ENCODE data around the gene UBE2H. TPM values are rescaled to one million over a fixed set of nuclear protein-coding genes. Genes with fewer than 3 reads are reported as not detected.
"Not testable (repeated sequence)": the region's sequence is repeated elsewhere in the genome, so short reads cannot be mapped to it uniquely, and the experiment has no call there.

Gene UBE2H
- polyA plus RNA-seq, 5 donors = 64.4 to 89.4 (median 85.2) TPM

DNA sequence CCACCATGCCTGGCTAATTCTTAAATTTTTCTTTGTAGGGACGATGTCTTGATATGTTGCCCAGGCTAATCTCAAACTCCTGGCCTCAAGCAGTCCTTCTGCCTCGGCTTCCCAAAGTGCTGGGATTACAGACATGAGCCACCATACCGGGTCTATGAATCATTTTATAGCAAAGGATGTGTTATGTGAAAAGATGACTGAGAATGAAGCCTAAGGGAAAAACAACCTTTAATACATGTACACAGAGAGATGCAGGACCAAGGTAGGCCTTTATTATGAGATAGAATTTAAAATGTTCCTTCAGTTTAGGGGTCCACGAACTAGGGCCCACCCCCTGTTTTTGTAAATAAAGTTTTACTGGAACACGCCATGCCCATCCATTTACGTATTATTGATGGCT lies 41.0 kb downstream of the UBE2H start:
- DNase-seq = no peak

DNA sequence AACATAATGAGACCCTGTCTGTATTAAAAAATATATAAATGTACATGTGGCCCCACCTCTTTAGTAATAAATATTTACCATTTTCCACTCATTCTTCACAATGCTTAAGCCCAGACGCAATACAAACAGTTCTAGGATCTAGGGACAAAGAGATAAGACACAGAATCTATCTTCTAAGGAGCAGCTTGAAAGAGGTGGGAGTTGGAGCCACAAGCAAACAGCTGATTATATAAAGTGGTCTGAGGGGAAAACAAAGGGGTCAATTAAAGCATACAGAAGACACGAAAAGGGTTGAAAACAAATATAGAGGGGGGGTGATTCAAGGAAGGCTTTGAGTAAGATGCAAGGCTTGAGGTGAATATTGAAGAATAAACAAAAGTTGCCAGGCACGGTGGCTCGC lies 43.1 kb downstream of the UBE2H start:
- DNase-seq = no peak

DNA sequence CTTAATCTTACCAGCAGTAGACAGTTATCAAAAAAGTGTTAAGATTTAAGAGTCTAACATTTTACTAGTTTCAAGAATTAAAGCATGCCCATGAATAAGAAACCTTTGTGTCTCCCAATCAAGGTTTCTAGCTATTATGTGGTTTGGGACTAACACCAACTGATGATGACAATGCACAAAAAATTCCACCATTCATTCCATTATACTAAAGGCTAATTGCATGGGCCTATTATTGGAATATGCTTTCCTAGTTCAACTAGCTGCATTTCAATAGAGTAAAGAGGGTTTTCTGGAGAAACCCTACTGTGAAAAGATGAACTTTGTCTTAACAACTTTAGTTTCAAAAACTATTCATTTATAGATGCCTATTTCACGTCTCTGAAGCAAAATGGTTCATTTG lies 44.6 kb downstream of the UBE2H start:
- no peak for DNase-seq

DNA sequence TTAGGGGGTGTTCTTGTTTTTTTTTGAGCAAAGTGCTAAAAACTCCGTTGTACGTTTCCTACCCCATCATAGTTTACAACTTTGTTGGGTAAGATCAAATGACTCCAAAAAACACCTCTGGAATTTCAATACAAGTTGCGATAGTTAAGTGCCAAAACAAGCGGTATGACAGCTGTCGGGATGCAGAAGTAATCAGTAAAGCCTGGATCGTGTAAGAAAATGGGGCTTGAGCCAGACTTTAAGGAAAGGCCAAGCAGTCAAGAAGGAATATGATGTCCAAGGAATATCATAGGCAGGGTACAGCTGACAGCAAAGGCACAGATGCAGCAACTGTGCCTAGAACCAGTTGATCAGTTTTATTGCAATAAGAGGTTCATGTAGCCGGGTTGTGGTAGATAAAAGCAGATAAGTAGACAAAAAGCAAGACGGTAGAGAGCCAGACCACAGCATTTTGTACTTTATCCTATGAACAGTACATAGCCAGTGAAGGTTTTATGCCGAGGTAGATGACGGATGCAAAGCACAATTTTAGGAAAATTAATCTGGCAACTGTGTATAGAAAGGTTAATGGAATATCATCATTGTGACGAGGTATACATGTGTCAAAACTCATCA lies 45.5 kb downstream of the UBE2H start:
- no peak for DNase-seq

DNA sequence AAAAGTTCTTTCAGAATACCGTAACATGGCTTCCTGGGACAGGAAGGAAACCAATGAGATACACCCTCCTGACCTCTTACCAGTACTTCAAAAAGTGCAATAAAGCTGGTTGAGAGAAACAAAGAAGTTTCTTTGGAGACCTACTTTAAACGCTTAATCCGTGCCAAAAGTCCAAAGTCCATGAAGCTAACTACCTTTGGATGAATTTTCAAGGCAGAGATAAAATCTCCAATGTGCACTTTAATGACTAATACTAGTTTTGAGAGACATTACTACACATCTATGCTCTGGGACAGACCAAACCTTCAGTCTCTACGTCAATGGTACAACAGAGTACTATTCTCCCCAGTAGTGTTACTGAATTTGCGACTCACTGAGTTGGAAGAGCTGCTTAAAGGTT lies 46.1 kb downstream of the UBE2H start:
- DNase-seq = no peak

DNA sequence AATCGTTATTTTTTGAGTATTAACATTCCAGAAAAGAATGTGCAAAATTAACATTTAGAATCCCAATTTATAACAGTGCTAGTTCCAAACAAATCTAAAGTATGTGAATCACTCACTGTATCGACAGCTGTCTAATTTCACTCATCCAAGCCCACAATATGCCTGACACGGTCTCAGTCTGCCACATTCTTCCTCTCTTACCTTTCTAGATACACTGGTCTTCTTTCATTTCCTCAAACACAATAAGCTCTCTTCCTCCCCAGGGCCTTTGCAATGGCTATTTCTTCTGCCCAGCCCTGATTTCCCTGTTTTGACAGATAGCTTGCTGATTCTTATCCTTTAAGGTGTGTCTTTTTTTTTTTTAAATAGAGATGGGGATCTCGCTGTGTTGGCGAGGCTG lies 48.8 kb downstream of the UBE2H start:
- no peak for DNase-seq

DNA sequence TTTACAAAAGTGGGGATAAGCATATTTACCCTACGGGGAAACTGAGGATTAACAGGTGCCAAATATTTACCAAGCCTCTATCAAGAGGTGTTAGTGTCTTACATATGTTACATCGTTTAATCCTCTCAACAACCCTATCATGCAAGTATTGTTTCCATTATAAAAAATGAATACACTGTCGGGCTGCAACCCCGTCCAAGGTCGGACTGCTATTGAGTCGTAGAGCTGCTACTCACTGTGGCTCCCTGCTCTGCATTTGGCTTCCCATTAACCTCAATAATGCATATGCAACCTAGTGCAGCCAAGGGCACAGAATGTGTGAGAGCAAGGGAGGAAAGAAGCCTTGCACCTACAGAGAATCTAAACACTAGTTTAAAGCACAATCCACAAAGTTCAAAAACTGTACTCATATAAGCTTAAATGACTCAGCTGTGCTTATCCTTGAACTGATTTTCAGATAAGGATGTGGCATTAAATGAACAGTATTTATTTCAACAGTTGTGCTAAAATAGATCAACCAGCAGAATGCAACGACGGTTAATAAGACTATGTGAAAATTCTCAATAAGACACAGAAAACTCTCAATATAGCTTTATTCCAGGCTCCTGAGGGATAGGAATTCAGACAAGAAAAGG lies 49.9 kb downstream of the UBE2H start:
- no peak for DNase-seq

DNA sequence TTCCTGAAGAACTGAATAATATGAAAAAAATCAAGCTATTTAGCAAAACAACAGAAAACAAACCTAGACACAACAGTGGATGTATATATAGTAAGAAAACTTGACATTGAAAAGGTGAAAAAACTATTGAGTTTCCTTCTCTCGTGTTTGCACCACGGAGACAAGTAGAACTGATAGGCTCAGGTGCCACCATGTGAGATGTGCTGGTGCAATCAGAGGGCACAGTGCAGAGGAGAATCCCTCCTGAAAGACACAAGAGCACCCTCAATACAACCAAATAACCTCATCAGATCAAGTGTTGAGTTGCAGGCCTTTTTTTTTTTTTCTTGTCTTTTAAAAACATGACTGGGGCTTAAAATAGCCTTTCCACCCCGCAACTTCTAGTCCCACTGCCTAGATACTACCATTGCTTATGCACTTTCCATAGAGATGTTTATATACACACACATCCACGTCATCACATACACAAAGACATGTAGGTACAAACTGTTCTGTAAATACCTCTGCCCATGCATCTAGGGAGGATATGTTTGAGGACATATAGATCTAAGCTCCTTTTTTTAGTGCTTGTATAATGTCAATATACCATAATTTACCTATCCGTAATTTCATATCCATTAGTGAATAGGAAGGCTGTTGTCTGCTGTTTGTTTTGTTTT lies 54.1 kb downstream of the UBE2H start:
- no peak for DNase-seq

DNA sequence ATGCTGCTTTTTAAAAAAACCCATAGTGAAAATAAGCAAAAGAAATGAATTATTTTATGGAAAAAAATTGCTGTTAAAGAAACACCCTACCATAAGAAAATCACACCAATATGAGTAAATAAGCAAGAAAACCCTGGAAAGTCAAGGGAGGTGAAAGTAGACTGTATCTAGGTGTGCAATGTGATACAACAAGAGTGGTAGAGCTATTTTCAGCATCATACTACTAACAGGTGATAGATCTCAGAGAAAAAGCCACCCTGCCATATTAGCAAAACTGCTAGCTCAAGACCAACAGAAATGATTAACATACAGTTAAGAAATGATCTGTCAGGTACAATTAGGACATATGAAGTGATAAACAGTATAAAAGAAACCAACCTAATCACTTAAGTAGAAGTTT lies 54.8 kb downstream of the UBE2H start:
- DNase-seq = no peak

DNA sequence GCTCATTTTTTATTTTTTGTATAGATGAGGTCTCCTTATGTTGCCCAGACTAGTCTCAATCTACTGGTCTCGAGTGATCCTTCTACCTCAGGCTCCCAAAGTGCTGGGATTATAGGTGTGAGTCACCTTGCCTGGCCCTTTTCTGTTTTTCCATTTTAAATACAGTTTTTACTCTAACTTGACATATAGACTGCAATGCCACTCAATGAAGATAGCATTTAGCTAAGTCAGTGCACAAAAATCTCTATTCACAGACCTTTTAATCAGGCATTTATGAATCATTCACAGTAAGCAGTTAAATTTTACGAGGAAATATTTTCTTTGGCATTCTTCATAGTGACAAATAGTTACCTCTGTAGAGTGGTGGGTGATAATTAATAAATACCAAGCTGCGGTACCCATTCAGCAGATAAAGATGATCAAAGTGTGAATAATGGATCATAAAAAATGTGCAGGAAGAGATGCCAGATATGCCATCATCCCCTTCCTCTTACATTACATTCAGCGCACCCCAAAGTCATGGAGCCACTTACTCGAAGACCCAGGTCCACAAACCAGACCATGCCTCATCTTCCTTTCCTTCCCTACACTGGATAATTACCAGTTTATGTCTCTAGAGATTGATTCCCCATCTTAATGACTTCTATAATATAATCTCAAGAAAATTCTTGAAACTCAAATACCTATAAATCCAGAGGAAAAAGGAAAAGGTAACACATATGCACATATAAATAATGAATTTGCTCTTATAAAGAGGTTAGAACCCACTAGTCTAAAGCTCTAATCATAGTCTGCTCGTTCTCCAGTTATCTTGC lies 56.0 kb downstream of the UBE2H start:
- DNase-seq = no peak

DNA sequence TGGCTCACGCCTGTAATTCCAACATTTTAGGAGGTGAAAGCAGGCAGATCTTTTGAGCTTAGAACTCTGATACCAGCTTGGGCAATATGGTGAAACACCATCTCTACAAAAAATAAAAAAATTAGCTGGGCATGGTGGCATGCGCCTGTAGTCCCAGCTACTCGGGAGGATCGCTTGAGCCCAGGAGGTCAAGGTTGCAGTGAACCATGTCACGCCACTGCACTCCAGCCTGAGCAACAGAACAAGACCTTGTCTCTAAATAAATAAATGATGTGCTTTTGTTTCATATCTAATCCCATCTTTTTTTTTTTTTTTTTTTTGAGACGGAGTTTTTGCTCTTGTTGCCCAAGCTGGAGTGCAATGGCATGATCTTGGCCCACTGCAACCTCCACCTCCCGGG lies 58.6 kb downstream of the UBE2H start:
- not testable (repeated sequence) for DNase-seq

DNA sequence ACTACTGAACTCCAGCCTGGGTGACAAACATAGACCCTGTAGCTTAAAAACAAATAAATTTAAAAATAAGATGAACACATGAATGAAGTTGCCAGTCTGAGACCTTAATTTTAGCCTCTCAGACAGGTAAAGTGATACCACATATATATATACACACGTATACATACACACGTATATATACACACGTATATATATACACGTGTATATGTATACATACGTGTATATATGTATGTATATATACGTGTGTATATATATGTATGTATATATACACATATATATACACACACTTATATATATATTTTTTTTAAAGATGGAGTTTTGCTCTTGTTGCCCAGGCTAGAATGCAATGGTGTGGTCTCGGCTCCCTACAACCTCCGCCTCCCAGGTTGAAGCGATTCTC lies 62.7 kb downstream of the UBE2H start:
- no peak for DNase-seq

DNA sequence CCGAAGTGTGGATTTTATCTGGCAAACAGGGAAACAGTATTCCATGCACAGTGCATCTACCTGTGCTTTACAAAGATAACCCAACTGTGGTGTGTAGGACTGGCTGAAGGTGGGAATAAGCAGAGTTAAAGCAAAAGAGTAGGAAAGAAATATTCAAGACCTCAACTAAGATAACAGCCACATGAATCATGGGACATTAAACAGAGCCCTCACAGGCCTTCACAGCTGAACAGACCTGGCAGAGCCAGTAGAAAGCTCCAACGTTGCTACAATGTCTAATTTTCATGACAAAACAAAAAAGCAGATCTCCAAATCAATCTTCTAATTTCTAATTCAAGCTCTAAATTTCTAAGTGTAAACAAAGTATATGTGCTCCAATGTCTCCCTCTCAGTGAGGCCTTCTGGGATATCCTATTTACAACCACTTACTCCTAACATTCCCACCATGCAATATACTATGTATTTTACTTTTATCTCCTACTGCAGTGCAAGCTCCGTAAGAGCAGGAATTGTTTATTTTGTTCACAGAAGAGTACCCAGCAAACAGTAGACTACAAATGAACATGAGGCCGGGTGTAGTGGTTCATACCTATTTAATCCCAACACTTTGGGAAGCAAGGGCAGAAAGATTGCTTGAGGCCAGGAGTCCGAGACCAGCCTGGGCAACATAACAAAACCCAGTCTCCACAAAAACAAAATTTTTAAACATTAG lies 63.5 kb downstream of the UBE2H start:
- no peak for DNase-seq

DNA sequence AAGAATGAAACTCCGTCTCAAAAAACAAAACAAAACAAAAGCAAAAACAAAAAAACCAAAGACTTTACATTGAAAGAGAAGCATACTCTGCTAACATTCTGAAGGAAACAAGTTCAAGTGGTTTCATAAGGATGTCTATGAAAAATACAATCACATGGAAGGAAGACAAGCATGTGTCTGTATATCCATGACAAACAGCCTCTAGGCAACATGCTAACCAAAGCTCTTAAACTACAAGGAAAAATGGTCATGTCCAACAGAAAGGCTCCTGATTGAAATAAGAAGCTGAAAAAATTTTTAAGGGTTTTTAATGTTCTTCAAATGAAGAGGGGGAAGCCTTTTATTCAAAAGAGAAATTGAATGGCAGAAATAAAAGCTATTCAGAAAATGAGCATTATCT lies 64.9 kb downstream of the UBE2H start:
- no peak for DNase-seq

DNA sequence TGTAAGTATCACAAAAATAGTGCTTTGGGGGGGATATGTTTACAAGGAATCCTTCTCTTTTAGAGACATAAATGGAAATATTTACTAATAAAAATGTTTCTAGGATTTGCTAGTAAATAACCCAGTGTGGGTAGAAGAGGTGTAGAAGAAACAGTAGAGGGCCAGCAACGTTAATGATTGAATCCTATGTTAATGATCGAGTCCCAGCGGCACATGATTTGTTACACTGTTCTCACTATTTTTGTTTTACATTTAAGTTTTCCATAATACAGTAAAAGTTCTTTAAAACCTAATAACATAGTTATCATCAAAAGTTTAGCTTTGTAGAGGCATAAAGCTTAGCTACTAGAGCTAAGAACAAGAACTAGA lies 66.0 kb downstream of the UBE2H start:
- DNase-seq = no peak

DNA sequence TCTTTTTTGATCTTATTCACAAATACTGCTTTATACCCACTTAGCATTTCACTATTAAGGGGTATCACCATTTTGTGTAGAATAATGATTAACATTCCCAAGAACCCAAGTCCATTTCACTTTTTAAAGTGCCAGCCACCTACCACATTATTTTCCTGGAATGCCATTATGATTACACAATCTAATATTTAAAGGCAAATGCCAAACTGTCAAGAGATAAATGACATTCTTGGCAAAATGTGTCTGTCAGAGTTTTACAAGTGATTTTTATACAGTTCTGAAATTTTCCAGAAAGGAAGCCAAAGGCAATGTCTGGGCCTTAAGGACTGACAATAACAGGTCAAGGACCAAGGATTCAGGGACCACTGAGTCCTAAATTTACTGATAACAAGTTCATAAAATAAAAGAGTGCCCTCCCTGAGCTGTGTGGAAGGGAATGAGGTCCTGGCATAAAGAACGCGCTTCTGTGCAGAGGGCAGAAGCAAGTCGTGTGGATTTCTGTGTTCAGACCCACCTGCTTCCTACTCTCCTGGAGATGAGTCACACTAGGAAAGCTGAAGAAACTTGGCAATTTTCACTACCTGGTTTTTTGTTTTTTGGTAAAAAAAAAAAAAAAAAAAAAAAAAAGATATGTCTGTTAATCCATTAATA lies 66.5 kb downstream of the UBE2H start:
- no peak for DNase-seq

DNA sequence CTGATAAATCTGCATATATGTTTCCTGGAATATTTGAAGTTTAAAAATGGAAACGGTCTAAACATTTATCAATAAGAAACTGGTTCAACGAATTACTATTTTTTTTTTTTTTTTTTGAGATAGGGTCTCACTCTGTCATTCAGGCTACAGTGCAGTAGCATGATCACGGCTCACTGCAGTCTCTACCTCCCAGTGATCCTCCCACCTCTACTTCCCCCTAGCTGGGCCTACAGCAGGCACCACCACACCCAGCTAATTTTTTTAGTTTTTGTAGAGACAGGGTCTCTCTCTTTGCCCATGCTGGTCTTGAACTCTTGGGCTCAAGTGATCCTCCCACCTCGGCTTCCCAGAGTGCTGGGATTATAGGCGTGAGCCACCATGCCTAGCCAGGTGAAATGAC lies 68.3 kb downstream of the UBE2H start:
- DNase-seq = no peak

DNA sequence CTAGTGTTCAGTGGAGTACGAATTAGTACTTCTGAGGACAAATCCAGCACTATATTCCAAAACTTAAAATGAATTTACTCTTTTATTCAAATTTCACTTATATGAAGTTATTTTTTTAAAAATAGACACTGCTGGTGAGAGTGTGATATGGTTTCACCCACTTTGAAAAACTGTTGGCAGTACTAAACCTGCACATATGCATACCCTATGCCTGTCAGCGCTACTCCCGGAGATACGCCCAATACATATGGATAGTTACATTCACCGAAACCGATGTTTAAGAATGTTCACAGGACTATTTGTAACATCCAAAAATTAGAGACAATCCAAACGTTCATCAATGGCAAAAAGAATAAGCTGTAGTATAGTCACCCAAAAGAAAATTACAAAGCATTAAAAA lies 69.6 kb downstream of the UBE2H start:
- DNase-seq = no peak

DNA sequence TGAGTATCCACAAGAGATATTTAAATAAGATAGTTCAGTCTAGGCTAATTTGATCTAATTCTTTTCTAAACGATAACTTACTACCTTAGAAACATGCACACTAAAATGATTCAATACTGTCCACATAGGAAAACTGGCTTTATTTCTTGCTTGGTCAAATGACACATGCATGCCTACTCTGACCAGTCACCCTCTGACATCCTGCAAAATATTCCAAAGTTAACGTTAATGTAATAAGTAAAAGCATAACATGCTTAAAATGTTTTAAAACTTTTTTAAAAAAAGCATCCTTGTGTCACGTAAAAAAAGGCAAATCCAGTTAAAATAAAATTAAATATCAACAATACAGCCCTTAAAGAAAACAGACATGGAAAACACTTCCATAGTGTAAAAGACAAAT lies 70.2 kb downstream of the UBE2H start:
- no peak for DNase-seq

DNA sequence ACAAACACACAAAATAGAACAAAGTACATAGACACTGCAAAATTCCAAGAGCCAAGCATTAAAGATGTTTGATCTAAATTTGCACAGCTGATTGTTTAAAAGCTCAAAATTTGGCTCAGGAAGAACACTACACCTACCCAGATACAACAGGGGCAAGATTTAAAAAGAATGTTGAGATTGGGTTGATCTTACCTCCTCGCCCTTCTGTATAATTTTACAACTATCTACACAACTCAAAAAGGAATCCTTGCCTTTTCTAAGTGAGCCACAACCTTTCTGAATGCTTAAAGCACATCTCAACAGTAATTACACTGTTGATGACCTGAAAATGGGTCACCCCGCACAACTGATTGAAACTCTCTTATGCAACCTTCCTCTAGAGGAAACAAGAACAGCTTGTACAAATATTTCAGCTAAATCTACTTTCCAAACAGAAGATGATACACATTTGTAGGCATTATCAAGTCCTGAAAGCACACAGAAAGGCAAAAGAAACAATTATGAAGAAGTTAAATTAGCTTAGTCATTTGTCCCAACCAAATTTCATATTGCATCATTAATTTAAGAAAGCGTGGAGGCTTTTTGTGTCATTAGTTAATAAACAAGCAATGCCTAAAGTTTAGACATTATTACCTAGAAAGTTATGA lies 75.5 kb downstream of the UBE2H start:
- DNase-seq = no peak

Data from right lung (tissue), 5 donors.